HCT116 (cell line): ENCODE measurements around the gene MYH3. TPM values are rescaled to one million over a fixed set of nuclear protein-coding genes. Genes with fewer than 3 reads are reported as not detected.

Experiments
- ATAC-seq: fragments of 200-7000 bp; cut with Tn5 transposase; 2 replicates; pipeline ENCODE4 v1.9.1; 2020; ENCODE audit warnings: mild to moderate bottlenecking, moderate library complexity
- BruUV-seq: library from RNA; stranded (reverse); fragments of 400-500 nt; replicated peaks from 2 replicates; lab custom pipeline; 2021; lab: Mats Ljungman, UMichigan
- CTCF ChIA-PET: fragments of 300-600 bp; sonication (Branson Sonifier 250); formaldehyde crosslinking; loops from one replicate; lab custom pipeline; 2021; ENCODE audit warnings: antibody characterized with exemption; lab: Charles Lee
- POLR2A ChIA-PET: fragments of 300-600, 350-600 bp; sonication (Branson Sonifier 250); formaldehyde crosslinking; loops from one replicate; lab custom pipeline; 2021; ENCODE audit warnings: antibody characterized with exemption; lab: Charles Lee
- RAD21 ChIA-PET, 2 experiments: fragments of 300-600 bp; sonication (Branson Sonifier 250); formaldehyde crosslinking; loops; one replicate each; lab custom pipeline; 2023; ENCODE audit warnings: low total read pairs in 2 of 2; ENCODE audit not compliant: uncharacterized antibody in 2 of 2, unreplicated experiment in 2 of 2, low non-redundant PET in 1 of 2; lab: Charles Lee
- DNase-seq: peaks from one replicate; pipeline ENCODE4 v3.0.0-alpha.2; 2010; ENCODE audit warnings: low read depth, low spot score
- H2AFZ ChIP-seq: fragments of 200-600 bp; shearing (Covaris generic), sonication (generic); 2 replicates; pipeline ENCODE4 v1.6.1; 2017; ENCODE audit warnings: low read depth, mixed run types, mixed read lengths, antibody characterized with exemption, low read length; ENCODE audit not compliant: poor library complexity, severe bottlenecking
- H3K27ac ChIP-seq: 2 replicates; pipeline ENCODE4 v1.5.1; 2012; ENCODE audit warnings: low read depth, low read length
- H3K27me3 ChIP-seq: fragments of 200-600 bp; sonication (generic); 2 replicates; pipeline ENCODE4 v1.6.1; 2016; ENCODE audit warnings: mixed run types, low read length, mixed read lengths; ENCODE audit not compliant: insufficient read depth
- H3K36me3 ChIP-seq, 2 experiments: fragments of 200-500 bp in 1 of 2; fragments of 200-600 bp in 1 of 2; sonication (Bioruptor generic) in 1 of 2; sonication (generic) in 1 of 2; 2 replicates each; pipeline versions ENCODE4 v1.5.1 to v1.6.1; 2014 to 2016; ENCODE audit warnings: low read length in 2 of 2, inconsistent platforms in 1 of 2, mixed read lengths in 1 of 2, mixed run types in 1 of 2; ENCODE audit not compliant: insufficient read depth in 2 of 2, control insufficient read depth in 1 of 2
- H3K4me1 ChIP-seq, 2 experiments: fragments of 200-600 bp in 1 of 2; sonication (generic) in 1 of 2; 2 replicates each; pipeline versions ENCODE4 v1.5.1 to v1.6.1; 2012 to 2017; ENCODE audit warnings: low read length in 2 of 2, inconsistent platforms in 1 of 2, mild to moderate bottlenecking in 1 of 2, mixed read lengths in 1 of 2, mixed run types in 1 of 2, moderate library complexity in 1 of 2; ENCODE audit not compliant: insufficient read depth in 2 of 2, control insufficient read depth in 1 of 2
- H3K4me2 ChIP-seq: fragments of 200-600 bp; sonication (generic); 2 replicates; pipeline ENCODE4 v1.6.1; 2017; ENCODE audit warnings: mixed run types, low read length, mixed read lengths
- H3K4me3 ChIP-seq, 2 experiments: fragments of 200-600 bp in 1 of 2; sonication (generic) in 1 of 2; replicated peaks in 1 of 2; 2 replicates each; pipeline ENCODE4 v1.5.1; 2011 to 2016; ENCODE audit warnings: low read length in 2 of 2, control low read depth in 1 of 2, low read depth in 1 of 2, mild to moderate bottlenecking in 1 of 2, mixed read lengths in 1 of 2, mixed run types in 1 of 2
- H3K79me2 ChIP-seq: fragments of 200-600 bp; sonication (generic); 2 replicates; pipeline ENCODE4 v1.6.1; 2017; ENCODE audit warnings: mild to moderate bottlenecking, mixed run types, low read length, moderate library complexity, mixed read lengths; ENCODE audit not compliant: insufficient read depth
- H3K9ac ChIP-seq: fragments of 200-600 bp; sonication (generic); 2 replicates; pipeline ENCODE4 v1.6.1; 2016; ENCODE audit warnings: low read length, mixed read lengths
- H3K9me2 ChIP-seq: fragments of 200-600 bp; sonication (generic), shearing (Covaris generic); 2 replicates; pipeline ENCODE4 v1.6.1; 2017; ENCODE audit warnings: mixed run types, mild to moderate bottlenecking, moderate library complexity; ENCODE audit not compliant: insufficient read depth
- H3K9me3 ChIP-seq, 2 experiments: fragments of 200-500 bp in 1 of 2; fragments of 200-600 bp in 1 of 2; sonication (Bioruptor generic) in 1 of 2; sonication (generic) in 1 of 2; 2 replicates each; pipeline ENCODE4 v1.6.1; 2014 to 2017; ENCODE audit warnings: low read length in 2 of 2, mixed read lengths in 2 of 2, inconsistent platforms in 1 of 2, low read depth in 1 of 2, mild to moderate bottlenecking in 1 of 2, mixed run types in 1 of 2, moderate library complexity in 1 of 2; ENCODE audit not compliant: control insufficient read depth in 1 of 2, insufficient read depth in 1 of 2
- H4K20me1 ChIP-seq: fragments of 200-600 bp; sonication (generic), shearing (Covaris generic); 2 replicates; pipeline ENCODE4 v1.6.1; 2017; ENCODE audit warnings: mixed run types, mild to moderate bottlenecking, moderate library complexity; ENCODE audit not compliant: insufficient read depth
- CBX3 ChIP-seq: IDR thresholded peaks from 2 replicates; pipeline ENCODE4 v1.6.1; 2012; ENCODE audit warnings: low read depth
- EZH2phosphoT487 ChIP-seq: fragments of 200-600 bp; IDR thresholded peaks from 2 replicates; pipeline ENCODE4 v1.6.1; 2018; ENCODE audit warnings: antibody characterized with exemption, borderline replicate concordance
- FOSL1 ChIP-seq: IDR thresholded peaks from 2 replicates; pipeline ENCODE4 v1.6.1; 2012; ENCODE audit warnings: low read depth
- JUND ChIP-seq: IDR thresholded peaks from 2 replicates; pipeline ENCODE4 v1.6.1; 2012
- POLR2A ChIP-seq: IDR thresholded peaks from 2 replicates; pipeline ENCODE4 v1.7.0; 2011; ENCODE audit warnings: borderline replicate concordance; ENCODE audit not compliant: insufficient read depth, insufficient read length; ENCODE audit errors: extremely low read depth
- POLR2AphosphoS5 ChIP-seq: IDR thresholded peaks from 2 replicates; pipeline ENCODE4 v1.6.1; 2011; ENCODE audit warnings: mild to moderate bottlenecking, low read depth, low read length, moderate library complexity
- REST ChIP-seq: IDR thresholded peaks from 2 replicates; pipeline ENCODE4 v1.6.1; 2012; ENCODE audit warnings: low read depth
- SRF ChIP-seq: IDR thresholded peaks from 2 replicates; pipeline ENCODE4 v1.6.1; 2012; ENCODE audit warnings: low read depth
- TCF7L2 ChIP-seq: IDR thresholded peaks from 2 replicates; pipeline ENCODE4 v1.7.0; 2011; ENCODE audit warnings: borderline replicate concordance, inconsistent platforms; ENCODE audit not compliant: insufficient read depth, insufficient read length; ENCODE audit errors: extremely low read depth
- YY1 ChIP-seq: IDR thresholded peaks from 2 replicates; pipeline ENCODE4 v1.6.1; 2011; ENCODE audit warnings: low read length, low read depth, moderate library complexity, mild to moderate bottlenecking; ENCODE audit not compliant: insufficient replicate concordance; ENCODE audit errors: extremely low read depth
- ZNF274 ChIP-seq: fragments of 200-500 bp; sonication (Bioruptor generic); IDR thresholded peaks from 2 replicates; pipeline ENCODE4 v1.6.1; 2014; ENCODE audit warnings: mild to moderate bottlenecking, low read depth, low read length, inconsistent platforms
- intact Hi-C: fragments of 100-400 bp; cut with micrococcal nuclease; formaldehyde crosslinking; loops from 2 replicates; pipeline ENCODE4 v1.10.0; 2022
- total RNA-seq: library from RNA; stranded (reverse); gene quantifications from one replicate; pipeline ENCODE4 v1.2.1, GENCODE V29; 2021; ENCODE audit not compliant: unreplicated experiment
- TF ChIP-seq, protein P1 (sequence below), 3 experiments: fragments of 200-600 bp in 1 of 3; sonication (generic) in 1 of 3; IDR thresholded peaks in 2 of 3; conservative IDR thresholded peaks in 1 of 3; 2 replicates each; pipeline ENCODE4 v1.5.1; 2012 to 2017; ENCODE audit warnings: low read depth in 2 of 3, low read length in 2 of 3, antibody characterized with exemption in 1 of 3, borderline replicate concordance in 1 of 3, control low read depth in 1 of 3, mild to moderate bottlenecking in 1 of 3, mixed read lengths in 1 of 3, mixed run types in 1 of 3, moderate library complexity in 1 of 3; ENCODE audit not compliant: insufficient read depth in 1 of 3
- TF ChIP-seq, protein P2 (sequence below): IDR thresholded peaks from 2 replicates; pipeline ENCODE4 v1.6.1; 2012

MYH3 gene
- total RNA-seq, 1 experiment from 2014 or later, result 1.6 TPM

DNA sequence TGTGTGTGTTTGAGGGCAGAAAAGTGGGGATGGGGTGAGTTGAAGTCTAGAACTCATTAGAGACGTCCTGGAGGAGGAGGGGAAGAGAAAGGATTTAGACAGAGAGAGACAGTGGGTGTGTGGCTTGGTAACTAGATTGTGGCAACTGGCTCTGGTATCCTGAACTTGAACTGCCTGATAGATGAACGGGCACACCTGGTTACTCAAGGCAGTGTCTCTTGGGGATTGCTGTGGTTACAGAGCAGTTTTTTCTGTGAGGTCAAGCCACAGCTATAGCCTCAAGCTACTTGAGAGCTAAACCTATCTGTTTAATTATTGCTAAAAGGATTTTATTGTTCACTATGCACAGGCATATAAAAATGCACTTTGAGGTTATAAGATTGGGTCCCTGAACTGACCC, 77.8 kb downstream of the MYH3 start:
- Histone ChIP-seq H3K79me2 (no peaks in the 10 kb centered on the region), H4K20me1 (no peaks in the 10 kb centered on the region), H3K27me3 (peaks cover 57% of the 10 kb centered on the region), H2AFZ (no peak overlapping the region), H3K36me3 (no peaks in the 10 kb centered on the region), H3K4me3 (no peak overlapping the region), H3K27ac (no peak overlapping the region), H3K4me1 (no peaks in the 10 kb centered on the region), H3K9me3 (no peaks in the 10 kb centered on the region), H3K9ac (no peak overlapping the region)
- ChIA-PET CTCF (no interaction called here), RAD21 (no interaction called here)
- no peak for ATAC-seq
- DNase-seq, result no peak
- intact Hi-C loops, result no loop called here
- no TSS peak for BruUV-seq
- TF ChIP-seq TCF7L2 (no peak), POLR2A (no peak), YY1 (no peak), JUND (no peak), EZH2phosphoT487 (no peak), SRF (no peak), POLR2AphosphoS5 (no peak), ZNF274 (no peak), CBX3 (no peak), REST (no peak), FOSL1 (no peak)
- TF ChIP-seq, protein P1, sequence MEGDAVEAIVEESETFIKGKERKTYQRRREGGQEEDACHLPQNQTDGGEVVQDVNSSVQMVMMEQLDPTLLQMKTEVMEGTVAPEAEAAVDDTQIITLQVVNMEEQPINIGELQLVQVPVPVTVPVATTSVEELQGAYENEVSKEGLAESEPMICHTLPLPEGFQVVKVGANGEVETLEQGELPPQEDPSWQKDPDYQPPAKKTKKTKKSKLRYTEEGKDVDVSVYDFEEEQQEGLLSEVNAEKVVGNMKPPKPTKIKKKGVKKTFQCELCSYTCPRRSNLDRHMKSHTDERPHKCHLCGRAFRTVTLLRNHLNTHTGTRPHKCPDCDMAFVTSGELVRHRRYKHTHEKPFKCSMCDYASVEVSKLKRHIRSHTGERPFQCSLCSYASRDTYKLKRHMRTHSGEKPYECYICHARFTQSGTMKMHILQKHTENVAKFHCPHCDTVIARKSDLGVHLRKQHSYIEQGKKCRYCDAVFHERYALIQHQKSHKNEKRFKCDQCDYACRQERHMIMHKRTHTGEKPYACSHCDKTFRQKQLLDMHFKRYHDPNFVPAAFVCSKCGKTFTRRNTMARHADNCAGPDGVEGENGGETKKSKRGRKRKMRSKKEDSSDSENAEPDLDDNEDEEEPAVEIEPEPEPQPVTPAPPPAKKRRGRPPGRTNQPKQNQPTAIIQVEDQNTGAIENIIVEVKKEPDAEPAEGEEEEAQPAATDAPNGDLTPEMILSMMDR (IDR thresholded peaks at IDR 0.05 in 2 of 3, conservative IDR thresholded peaks at IDR 0.05 in 1 of 3; ENCODE audit: borderline replicate concordance in 1 of 3, insufficient read depth in 1 of 3, low read depth in 2 of 3, low read length in 2 of 3), result no peak
- TF ChIP-seq, protein P2, sequence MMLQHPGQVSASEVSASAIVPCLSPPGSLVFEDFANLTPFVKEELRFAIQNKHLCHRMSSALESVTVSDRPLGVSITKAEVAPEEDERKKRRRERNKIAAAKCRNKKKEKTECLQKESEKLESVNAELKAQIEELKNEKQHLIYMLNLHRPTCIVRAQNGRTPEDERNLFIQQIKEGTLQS, result no peak
- TF ChIP-seq, all 23 proteins: peak for 0
- POLR2A ChIA-PET, result no interaction called here
- Histone ChIP-seq H3K9me2 (no peaks in the 10 kb centered on the region), H3K4me2 (no peak overlapping the region)
